Measurements from ENCODE around the gene PON1. TPM values are rescaled to one million over a fixed set of nuclear protein-coding genes. Genes with fewer than 3 reads are reported as not detected.

PON1 gene
- not detected for total RNA-seq

- H3K36me3 ChIP-seq: no peaks in the 10 kb centered on the region
- H3K27me3 ChIP-seq (replicated peaks; ENCODE audit: insufficient read depth): no peaks in the 10 kb centered on the region
- H3K4me3 ChIP-seq: no peak within 1 kb of the TSS
- H3K27ac ChIP-seq: no peak within 1 kb of the TSS
- no peak for DNase-seq (ENCODE audit: low spot score)
- ATAC-seq (ENCODE audit: insufficient number of reproducible peaks, low FRiP score, low read depth): no peak
- no peak for TF ChIP-seq CTCF (IDR thresholded peaks at IDR 0.05)
- no peaks in the 10 kb centered on the region for H3K4me1 ChIP-seq (ENCODE audit: control insufficient read depth in 1 of 2, low read depth in 2 of 2)
- no peaks in the 10 kb centered on the region for H3K9me3 ChIP-seq
Observed at GRCh38 chr7:95324431-95324830, at the start of gene PON1. Gene PON1, minus strand, starts transcription at chr7:95324532. Its CDS starts 57 bp downstream, at chr7:95324475.

GRCh38 chr7:95373323-95373722 lies 49.0 kb upstream of the PON1 start:
- H3K27me3 ChIP-seq (replicated peaks; ENCODE audit: insufficient read depth): no peaks in the 10 kb centered on the region
- H3K27ac ChIP-seq: no peak overlapping the region
- ATAC-seq (ENCODE audit: insufficient number of reproducible peaks, low FRiP score, low read depth) (no peak), DNase-seq (ENCODE audit: low spot score) (no peak)
- no peak for TF ChIP-seq CTCF (IDR thresholded peaks at IDR 0.05)
- no peaks in the 10 kb centered on the region for H3K36me3 ChIP-seq
- no peak overlapping the region for H3K4me3 ChIP-seq
- no peaks in the 10 kb centered on the region for H3K9me3 ChIP-seq
- no peaks in the 10 kb centered on the region for H3K4me1 ChIP-seq (ENCODE audit: control insufficient read depth in 1 of 2, low read depth in 2 of 2)

GRCh38 chr7:95368235-95368634 lies 43.9 kb upstream of the PON1 start:
- Histone ChIP-seq H3K4me3 (no peak overlapping the region), H3K4me1 (ENCODE audit: control insufficient read depth in 1 of 2, low read depth in 2 of 2) (no peaks in the 10 kb centered on the region), H3K36me3 (no peaks in the 10 kb centered on the region), H3K9me3 (no peaks in the 10 kb centered on the region), H3K27me3 (replicated peaks; ENCODE audit: insufficient read depth) (no peaks in the 10 kb centered on the region), H3K27ac (no peak overlapping the region)
- TF ChIP-seq CTCF (IDR thresholded peaks at IDR 0.05): no peak
- DNase-seq (ENCODE audit: low spot score) (no peak), ATAC-seq (ENCODE audit: insufficient number of reproducible peaks, low FRiP score, low read depth) (no peak)

- no peak for DNase-seq (ENCODE audit: low spot score)
- TF ChIP-seq CTCF (IDR thresholded peaks at IDR 0.05): no peak
- no peak for ATAC-seq (ENCODE audit: insufficient number of reproducible peaks, low FRiP score, low read depth)
- Histone ChIP-seq H3K4me3 (no peak overlapping the region), H3K27me3 (replicated peaks; ENCODE audit: insufficient read depth) (no peaks in the 10 kb centered on the region), H3K27ac (no peak overlapping the region), H3K36me3 (no peaks in the 10 kb centered on the region), H3K9me3 (no peaks in the 10 kb centered on the region), H3K4me1 (ENCODE audit: control insufficient read depth in 1 of 2, low read depth in 2 of 2) (no peaks in the 10 kb centered on the region)
Observed at GRCh38 chr7:95367606-95368005, 43.3 kb upstream of the PON1 start.

- H3K9me3 ChIP-seq: no peaks in the 10 kb centered on the region
- no peaks in the 10 kb centered on the region for H3K36me3 ChIP-seq
- ATAC-seq (ENCODE audit: insufficient number of reproducible peaks, low FRiP score, low read depth): no peak
- no peak overlapping the region for H3K27ac ChIP-seq
- DNase-seq (ENCODE audit: low spot score): no peak
- no peaks in the 10 kb centered on the region for H3K4me1 ChIP-seq (ENCODE audit: control insufficient read depth in 1 of 2, low read depth in 2 of 2)
- no peak overlapping the region for H3K4me3 ChIP-seq
- TF ChIP-seq CTCF (IDR thresholded peaks at IDR 0.05): no peak
- H3K27me3 ChIP-seq (replicated peaks; ENCODE audit: insufficient read depth): no peaks in the 10 kb centered on the region
Observed at GRCh38 chr7:95365151-95365550, 40.8 kb upstream of the PON1 start.

All from thoracic aorta (tissue), 2 donors.